SH-SY5Y (cell line): ENCODE results near the gene SLC2A1.

Experiments used
- GATA2 ChIP-seq: IDR thresholded peaks from 2 replicates; pipeline ENCODE4 v1.6.1; 2011; ENCODE audit warnings: mild to moderate bottlenecking, low read depth, low read length
- GATA3 ChIP-seq: IDR thresholded peaks from 2 replicates; pipeline ENCODE4 v1.6.1; 2011; ENCODE audit warnings: low read depth, mild to moderate bottlenecking, low read length, moderate library complexity

DNA sequence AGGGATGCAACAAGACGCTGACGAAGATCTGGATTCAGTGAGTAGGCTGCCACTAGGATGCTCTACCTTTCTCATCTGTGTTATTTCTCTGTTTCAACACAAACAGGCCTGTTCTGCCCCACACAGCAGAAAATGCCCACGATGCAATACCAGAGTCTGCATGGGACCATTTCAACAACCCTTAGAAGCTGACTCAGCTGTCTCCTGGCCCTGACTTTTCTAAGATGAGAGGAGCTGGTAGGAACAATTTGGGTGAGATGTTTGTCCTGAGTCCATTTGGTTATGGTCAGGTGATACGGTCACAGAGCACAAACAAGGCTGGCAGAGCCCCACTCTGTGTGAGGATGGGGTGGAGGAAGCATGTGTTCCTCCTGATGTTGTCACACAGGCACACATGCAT, 11.5 kb upstream of the SLC2A1 start:
- TF ChIP-seq GATA3 (no peak), GATA2 (no peak)
